Astrocyte of the hippocampus (primary cell): Measurements from ENCODE around the gene BRICD5.

Experiments
- DNase-seq: peaks from one replicate; pipeline ENCODE4 v3.0.0; 2011; ENCODE audit warnings: low read depth, low spot score

BRICD5 gene

GRCh38 chr16:2237493-2238149 is 27.0 kb upstream of the BRICD5 start:
- peak; percentile 43 for DNase-seq

- DNase-seq: no peak
These were observed 26.4 kb upstream of the BRICD5 start for GRCh38 chr16:2237102-2237482.

GRCh38 chr16:2236337-2237101 is 25.9 kb upstream of the BRICD5 start, which contains the start of gene DNASE1L2:
Gene DNASE1L2 (plus strand): TSS chr16:2236444. CDS start chr16:2236817, 373 bp downstream.
- DNase-seq: peak; percentile 57

GRCh38 chr16:2235695-2236336 is 25.2 kb upstream of the BRICD5 start:
- no peak for DNase-seq

GRCh38 chr16:2235234-2235651 is 24.6 kb upstream of the BRICD5 start:
- DNase-seq: no peak

- DNase-seq: no peak
These were observed 24.1 kb upstream of the BRICD5 start for GRCh38 chr16:2234813-2235170.

- DNase-seq: no peak
These were observed 23.5 kb upstream of the BRICD5 start for GRCh38 chr16:2233872-2234812.

GRCh38 chr16:2233046-2233775 is 22.5 kb upstream of the BRICD5 start:
- DNase-seq: no peak

GRCh38 chr16:2232094-2232990 is 21.7 kb upstream of the BRICD5 start:
- no peak for DNase-seq

- DNase-seq: peak; percentile 68
These were observed 20.6 kb upstream of the BRICD5 start for GRCh38 chr16:2231016-2231931.

GRCh38 chr16:2230376-2230775 is 19.7 kb upstream of the BRICD5 start:
- DNase-seq: no peak

- no peak for DNase-seq
These were observed 19.1 kb upstream of the BRICD5 start for GRCh38 chr16:2229632-2230250.

- no peak for DNase-seq
These were observed 18.4 kb upstream of the BRICD5 start for GRCh38 chr16:2229091-2229490.

GRCh38 chr16:2228161-2228824 is 17.6 kb upstream of the BRICD5 start:
- DNase-seq: no peak

- no peak for DNase-seq
These were observed 16.3 kb upstream of the BRICD5 start for GRCh38 chr16:2226918-2227317.

GRCh38 chr16:2226245-2226793 is 15.7 kb upstream of the BRICD5 start:
- DNase-seq: no peak

- DNase-seq: peak; percentile 70
These were observed 13.4 kb upstream of the BRICD5 start for GRCh38 chr16:2223942-2224486.
